H7 (cell line): ENCODE data around the gene RAP1GAP2. TPM values are rescaled to one million over a fixed set of nuclear protein-coding genes. Genes with fewer than 3 reads are reported as not detected.

Experiments used
- DNase-seq: peaks from one replicate; pipeline ENCODE4 v3.0.0; 2012
- H3K27me3 ChIP-seq: 2 replicates; pipeline ENCODE4 v1.6.0; 2011; ENCODE audit warnings: mild to moderate bottlenecking, low read length; ENCODE audit not compliant: control insufficient read depth, insufficient read depth
- H3K36me3 ChIP-seq: replicated peaks from 2 replicates; pipeline ENCODE4 v1.5.1; 2011; ENCODE audit warnings: low read length; ENCODE audit not compliant: control insufficient read depth, insufficient read depth
- H3K4me3 ChIP-seq: 2 replicates; pipeline ENCODE4 v1.5.1; 2011; ENCODE audit warnings: low read depth, mild to moderate bottlenecking, control low read depth, low read length, moderate library complexity; ENCODE audit not compliant: insufficient read depth
- total RNA-seq: library from RNA; depleted of rRNA; stranded (reverse); fragments of >200 nt; shearing (Covaris generic); gene quantifications from 2 replicates; pipeline ENCODE4 v1.2.3, GENCODE V29; 2014

The RAP1GAP2 gene
- total RNA-seq, 1 experiment from 2014 or later, result 35.5 TPM

- Histone ChIP-seq H3K4me3 (no peak overlapping the region), H3K27me3 (no peaks in the 10 kb centered on the region), H3K36me3 (peaks cover 15% of the 10 kb centered on the region)
- DNase-seq, result no peak
These were observed 237.0 kb downstream of the RAP1GAP2 start for GRCh38 chr17:3033248-3033640.

- DNase-seq, result no peak
- no peak overlapping the region for H3K4me3 ChIP-seq
- H3K27me3 ChIP-seq, result no peaks in the 10 kb centered on the region
- H3K36me3 ChIP-seq, result peaks cover 13% of the 10 kb centered on the region
These were observed 237.7 kb downstream of the RAP1GAP2 start for GRCh38 chr17:3033741-3034577.

GRCh38 chr17:3034578-3034920 lies 238.3 kb downstream of the RAP1GAP2 start:
- peaks cover 10% of the 10 kb centered on the region for H3K36me3 ChIP-seq
- no peaks in the 10 kb centered on the region for H3K27me3 ChIP-seq
- H3K4me3 ChIP-seq, result no peak overlapping the region
- DNase-seq, result no peak

GRCh38 chr17:3035256-3035967 lies 239.2 kb downstream of the RAP1GAP2 start:
- Histone ChIP-seq H3K36me3 (peaks cover 9% of the 10 kb centered on the region), H3K4me3 (no peak overlapping the region), H3K27me3 (no peaks in the 10 kb centered on the region)
- DNase-seq, result no peak

GRCh38 chr17:3035968-3036280 lies 239.7 kb downstream of the RAP1GAP2 start:
- DNase-seq, result no peak
- Histone ChIP-seq H3K27me3 (no peaks in the 10 kb centered on the region), H3K36me3 (peaks cover 6% of the 10 kb centered on the region), H3K4me3 (no peak overlapping the region)

- DNase-seq, result no peak
- no peaks in the 10 kb centered on the region for H3K27me3 ChIP-seq
- no peak overlapping the region for H3K4me3 ChIP-seq
- H3K36me3 ChIP-seq, result peaks cover 4% of the 10 kb centered on the region
These were observed 240.6 kb downstream of the RAP1GAP2 start for GRCh38 chr17:3036800-3037199.

- H3K4me3 ChIP-seq, result no peak overlapping the region
- no peaks in the 10 kb centered on the region for H3K27me3 ChIP-seq
- H3K36me3 ChIP-seq, result peaks cover 4% of the 10 kb centered on the region
- DNase-seq, result no peak
These were observed 241.0 kb downstream of the RAP1GAP2 start for GRCh38 chr17:3037259-3037658.

GRCh38 chr17:3038941-3039340 lies 242.7 kb downstream of the RAP1GAP2 start:
- no peak for DNase-seq
- Histone ChIP-seq H3K27me3 (no peaks in the 10 kb centered on the region), H3K36me3 (peaks cover 3% of the 10 kb centered on the region; the same call in 1 of the 2 replicates), H3K4me3 (no peak overlapping the region)

GRCh38 chr17:3039736-3040135 lies 243.5 kb downstream of the RAP1GAP2 start:
- Histone ChIP-seq H3K4me3 (no peak overlapping the region), H3K27me3 (no peaks in the 10 kb centered on the region), H3K36me3 (peaks cover 3% of the 10 kb centered on the region; the same call in 1 of the 2 replicates)
- no peak for DNase-seq

GRCh38 chr17:3040882-3041281 lies 244.6 kb downstream of the RAP1GAP2 start:
- Histone ChIP-seq H3K27me3 (no peaks in the 10 kb centered on the region), H3K36me3 (no peaks in the 10 kb centered on the region), H3K4me3 (no peak overlapping the region)
- DNase-seq, result no peak

GRCh38 chr17:3043737-3044365 lies 247.6 kb downstream of the RAP1GAP2 start:
- H3K4me3 ChIP-seq, result no peak overlapping the region
- H3K36me3 ChIP-seq, result no peaks in the 10 kb centered on the region
- peak; percentile 58 for DNase-seq
- H3K27me3 ChIP-seq, result no peaks in the 10 kb centered on the region

- no peaks in the 10 kb centered on the region for H3K36me3 ChIP-seq
- DNase-seq, result no peak
- no peaks in the 10 kb centered on the region for H3K27me3 ChIP-seq
- H3K4me3 ChIP-seq, result no peak overlapping the region
These were observed 250.5 kb downstream of the RAP1GAP2 start for GRCh38 chr17:3046753-3047152.

GRCh38 chr17:3048727-3049471 lies 252.7 kb downstream of the RAP1GAP2 start:
- no peaks in the 10 kb centered on the region for H3K27me3 ChIP-seq
- DNase-seq, result peak; percentile 96
- H3K36me3 ChIP-seq, result no peaks in the 10 kb centered on the region
- H3K4me3 ChIP-seq, result peak overlapping the region; percentile 62

GRCh38 chr17:3049705-3050295 lies 253.6 kb downstream of the RAP1GAP2 start:
- no peaks in the 10 kb centered on the region for H3K36me3 ChIP-seq
- no peaks in the 10 kb centered on the region for H3K27me3 ChIP-seq
- no peak for DNase-seq
- H3K4me3 ChIP-seq, result no peak overlapping the region
